Stomach (tissue), 9 donors: ENCODE results near the gene SLC2A6. TPM values are rescaled to one million over a fixed set of nuclear protein-coding genes. Genes with fewer than 3 reads are reported as not detected.
A peak's percentile ranks its signal among the peaks of the same experiment; 100 is the strongest.

Source experiments
- DNase-seq, 2 donors: peaks; one replicate each; pipeline versions ENCODE4 v3.0.0 to v3.0.0-alpha.2; 2013 to 2019
- H3K27ac ChIP-seq, 5 donors: fragments of 200-600 bp in 4 of 5; sonication (generic) in 4 of 5; one replicate each; pipeline ENCODE4 v1.5.1; 2013 to 2019; ENCODE audit warnings: mild to moderate bottlenecking in 1 of 5, moderate library complexity in 1 of 5
- H3K27me3 ChIP-seq, 3 donors: fragments of 200-600 bp; sonication (generic); one replicate each; pipeline ENCODE4 v1.5.1; 2017 to 2019; ENCODE audit warnings: mixed run types in 1 of 3
- H3K36me3 ChIP-seq, 4 donors: fragments of 200-600 bp; sonication (generic); 1 replicate in 3 of 4; 2 replicates in 1 of 4; pipeline ENCODE4 v1.5.1; 2016 to 2019
- H3K4me1 ChIP-seq, 4 donors: fragments of 200-600 bp; sonication (generic); one replicate each; pipeline ENCODE4 v1.5.1; 2016 to 2019
- H3K4me3 ChIP-seq, 4 donors: fragments of 200-600 bp; sonication (generic) in 3 of 4; one replicate each; pipeline ENCODE4 v1.5.1; 2016 to 2019; ENCODE audit warnings: mild to moderate bottlenecking in 1 of 4
- H3K9me3 ChIP-seq, 4 donors: fragments of 200-600 bp; sonication (generic); one replicate each; pipeline ENCODE4 v1.5.1; 2016 to 2019
- EP300 ChIP-seq: sonication (generic); formaldehyde crosslinking; IDR thresholded peaks from one replicate; pipeline ENCODE4 v1.6.1; 2017; ENCODE audit warnings: antibody characterized with exemption
- POLR2A ChIP-seq, 4 donors: fragments of 450-650 bp; IDR thresholded peaks; one replicate each; pipeline ENCODE4 v1.6.1; 2016; ENCODE audit warnings: antibody characterized with exemption in 4 of 4, control low read depth in 2 of 4, mild to moderate bottlenecking in 1 of 4, moderate library complexity in 1 of 4
- POLR2AphosphoS5 ChIP-seq, 3 donors: sonication (generic); formaldehyde crosslinking; IDR thresholded peaks; one replicate each; pipeline ENCODE4 v1.6.1; 2016; ENCODE audit warnings: antibody characterized with exemption in 3 of 3
- WGBS, 5 donors: extraction: QIAGEN DNeasy Blood & Tissue Kit in 3 of 5; methylation state at CpG; one replicate each; pipeline versions ENCODE4 v1.1.5 to v1.1.7; 2013 to 2018; 5-methylcytosine and 5-hydroxymethylcytosine counted together
- intact Hi-C: fragments of 100-400 bp; cut with DNase I; formaldehyde crosslinking; loops from one replicate; pipeline ENCODE4 v1.15.1; 2023; ENCODE audit warnings: low total_unique reads
- polyA plus RNA-seq, 3 donors: library from polyadenylated mRNA; stranded (reverse); fragments of 200-250 nt; gene quantifications; one replicate each; pipeline ENCODE4 v1.2.3, GENCODE V29; 2013
- total RNA-seq, 5 donors: library from RNA; depleted of rRNA; stranded (reverse); fragments of >200 nt; gene quantifications; one replicate each; pipeline versions ENCODE4 v1.1.0 to v1.2.3, GENCODE V29; 2014 to 2016
- TF ChIP-seq, protein P1 (sequence below), 7 experiments: fragments of 450-650 bp in 4 of 7; fragments of 200-600 bp in 3 of 7; sonication (generic) in 3 of 7; IDR thresholded peaks; one replicate each; pipeline ENCODE4 v1.5.1; 2016 to 2019; ENCODE audit warnings: antibody characterized with exemption in 7 of 7, control low read depth in 2 of 7, mild to moderate bottlenecking in 1 of 7
- donor health status: healthy with polysubstance abuse.
- donor health status: Bipolar disorder and iron deficiency.
- donor health status: healthy.

Gene SLC2A6
- total and polyA plus RNA-seq, 8 donors: 0.55 to 14.3 (median 1.3) TPM; not detected in 2

DNA sequence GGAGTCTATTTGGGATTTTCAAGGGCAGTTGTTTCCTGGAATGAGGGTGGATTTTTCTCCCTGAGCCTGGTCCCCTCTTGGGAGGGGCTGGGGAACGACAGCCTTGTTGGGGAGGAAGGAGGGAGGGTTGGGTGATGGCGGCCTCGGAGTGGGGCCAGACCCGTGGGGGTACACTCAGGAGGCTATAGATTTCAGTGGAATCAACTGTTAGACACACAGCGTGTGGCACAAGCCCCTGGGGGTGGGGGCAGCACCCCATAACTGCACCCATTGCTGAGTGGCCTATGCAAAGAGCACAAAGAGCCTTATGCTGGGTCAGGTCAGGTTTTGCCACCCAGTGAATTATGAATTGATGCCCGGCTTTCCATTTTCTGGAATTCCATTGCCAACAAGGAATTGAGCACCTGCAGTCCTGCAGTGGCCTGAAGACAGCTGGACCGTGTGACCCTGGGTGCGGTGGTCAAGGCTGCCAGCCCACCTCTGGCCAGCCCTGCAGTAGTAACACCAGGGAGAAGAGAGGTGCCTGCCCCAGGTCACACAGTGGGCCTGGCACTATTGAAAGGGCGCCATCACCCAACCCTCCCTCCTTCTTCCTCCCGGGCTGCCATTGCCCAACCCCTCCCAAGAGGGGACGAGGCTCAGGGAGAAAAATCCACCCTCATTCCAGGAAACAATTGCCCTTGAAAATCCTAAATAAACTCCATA is 37.5 kb upstream of the SLC2A6 start:
- intact Hi-C loops: no loop called here
- no peaks in the 10 kb centered on the region for H3K36me3 ChIP-seq
- peaks cover 0 to 19% (median 15%) of the 10 kb centered on the region in 4 donors for H3K4me1 ChIP-seq
- TF ChIP-seq, protein P1, sequence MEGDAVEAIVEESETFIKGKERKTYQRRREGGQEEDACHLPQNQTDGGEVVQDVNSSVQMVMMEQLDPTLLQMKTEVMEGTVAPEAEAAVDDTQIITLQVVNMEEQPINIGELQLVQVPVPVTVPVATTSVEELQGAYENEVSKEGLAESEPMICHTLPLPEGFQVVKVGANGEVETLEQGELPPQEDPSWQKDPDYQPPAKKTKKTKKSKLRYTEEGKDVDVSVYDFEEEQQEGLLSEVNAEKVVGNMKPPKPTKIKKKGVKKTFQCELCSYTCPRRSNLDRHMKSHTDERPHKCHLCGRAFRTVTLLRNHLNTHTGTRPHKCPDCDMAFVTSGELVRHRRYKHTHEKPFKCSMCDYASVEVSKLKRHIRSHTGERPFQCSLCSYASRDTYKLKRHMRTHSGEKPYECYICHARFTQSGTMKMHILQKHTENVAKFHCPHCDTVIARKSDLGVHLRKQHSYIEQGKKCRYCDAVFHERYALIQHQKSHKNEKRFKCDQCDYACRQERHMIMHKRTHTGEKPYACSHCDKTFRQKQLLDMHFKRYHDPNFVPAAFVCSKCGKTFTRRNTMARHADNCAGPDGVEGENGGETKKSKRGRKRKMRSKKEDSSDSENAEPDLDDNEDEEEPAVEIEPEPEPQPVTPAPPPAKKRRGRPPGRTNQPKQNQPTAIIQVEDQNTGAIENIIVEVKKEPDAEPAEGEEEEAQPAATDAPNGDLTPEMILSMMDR (IDR thresholded peaks at IDR 0.05): no peak
- TF ChIP-seq POLR2AphosphoS5 (IDR thresholded peaks at IDR 0.05) (no peak), POLR2A (IDR thresholded peaks at IDR 0.05) (no peak), EP300 (no peak)
- H3K27me3 ChIP-seq: peaks cover 0 to 15% (median 0%) of the 10 kb centered on the region in 3 donors
- no peak overlapping the region for H3K27ac ChIP-seq
- no peak overlapping the region for H3K4me3 ChIP-seq
- 75 to 91% (median 81%) methylated on average over 8 to 11 of the region's 11 CpGs for WGBS, 5 donors
- H3K9me3 ChIP-seq: no peaks in the 10 kb centered on the region
- DNase-seq: no peak

DNA sequence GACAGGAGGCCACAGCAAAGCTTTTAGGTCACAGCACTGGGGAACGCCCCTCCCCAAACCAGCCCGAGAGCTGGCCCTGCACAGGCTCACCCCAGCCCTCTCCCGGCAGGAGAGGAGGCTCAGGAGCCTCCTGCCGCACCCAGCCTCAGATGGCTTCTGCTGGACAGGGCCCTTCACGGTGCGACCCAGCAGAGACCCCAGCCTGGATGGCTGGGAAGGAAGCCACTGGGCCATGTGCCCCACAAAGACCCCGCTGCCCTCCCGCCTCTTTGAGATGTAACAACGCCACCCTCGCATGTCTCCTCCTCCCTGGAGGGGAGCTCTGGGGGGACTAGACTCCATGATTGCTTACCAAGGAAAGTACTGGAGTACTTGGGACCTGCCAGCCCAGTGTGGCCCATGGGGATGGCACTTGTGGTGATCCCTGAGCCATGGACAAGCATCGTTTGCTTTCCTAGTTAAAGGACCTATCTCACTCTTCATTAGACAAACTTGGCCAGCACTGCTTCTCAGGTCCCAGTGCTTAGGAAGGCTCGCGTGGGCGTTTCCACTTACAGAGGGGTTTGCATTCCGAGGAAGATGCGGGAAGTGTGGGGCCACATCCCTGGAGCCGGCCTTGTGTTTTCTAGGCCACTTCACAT is 36.8 kb upstream of the SLC2A6 start:
- WGBS, 5 donors: 88 to 94% (median 91%) methylated on average over 13 to 17 of the region's 17 CpGs
- no peak for DNase-seq
- H3K27me3 ChIP-seq: peaks cover 0 to 15% (median 0%) of the 10 kb centered on the region in 3 donors
- intact Hi-C loops: no loop called here
- H3K4me3 ChIP-seq: no peak overlapping the region
- H3K27ac ChIP-seq: no peak overlapping the region
- TF ChIP-seq, protein P1 (IDR thresholded peaks at IDR 0.05): no peak
- TF ChIP-seq POLR2AphosphoS5 (IDR thresholded peaks at IDR 0.05) (no peak), EP300 (no peak), POLR2A (IDR thresholded peaks at IDR 0.05) (no peak)
- no peaks in the 10 kb centered on the region for H3K36me3 ChIP-seq
- H3K4me1 ChIP-seq: peaks cover 0 to 19% (median 15%) of the 10 kb centered on the region in 4 donors
- H3K9me3 ChIP-seq: no peaks in the 10 kb centered on the region

GRCh38 chr9:133515240-133515610 is 36.3 kb upstream of the SLC2A6 start:
- TF ChIP-seq, protein P1 (IDR thresholded peaks at IDR 0.05): no peak
- TF ChIP-seq POLR2AphosphoS5 (IDR thresholded peaks at IDR 0.05) (no peak), EP300 (no peak), POLR2A (IDR thresholded peaks at IDR 0.05) (no peak)
- no peaks in the 10 kb centered on the region for H3K36me3 ChIP-seq

DNA sequence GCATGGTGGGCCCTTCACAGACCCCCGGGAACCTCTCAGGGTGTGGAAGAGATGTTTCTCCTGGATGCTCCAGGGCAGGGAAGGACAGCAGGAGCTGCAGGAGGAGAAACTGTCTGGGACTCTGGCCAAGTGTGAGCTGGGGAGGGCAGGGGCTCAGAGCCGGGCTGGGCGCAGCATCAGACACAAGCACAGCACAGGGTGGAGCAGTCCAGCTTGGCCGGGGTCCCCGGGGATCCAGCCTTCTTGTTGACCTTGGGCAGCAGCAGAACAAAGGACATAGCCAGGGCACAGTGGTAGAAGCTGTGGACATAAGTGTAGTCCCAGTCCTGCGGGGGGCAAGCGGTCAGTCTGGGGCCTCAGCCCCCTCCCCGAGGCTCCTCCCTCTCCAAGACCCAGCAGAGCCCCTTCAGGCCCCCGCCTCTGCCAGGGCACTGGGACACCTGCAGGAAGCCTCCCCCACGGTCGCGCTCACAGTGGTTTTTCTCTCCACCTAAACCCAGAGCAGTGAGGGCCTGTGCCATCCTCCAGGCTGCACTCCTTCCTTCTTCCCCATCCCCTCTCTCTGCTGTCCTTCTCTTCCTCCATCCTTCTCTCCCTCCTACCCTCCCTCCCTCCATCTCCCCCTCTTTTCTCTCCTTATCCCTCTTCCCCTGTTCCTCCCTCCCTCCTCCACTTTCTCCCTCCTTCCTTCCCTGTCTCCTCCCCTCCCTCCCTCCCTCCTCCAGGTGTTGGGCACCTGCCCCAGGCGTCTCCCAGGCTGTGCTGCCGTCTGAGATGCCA is 35.8 kb upstream of the SLC2A6 start:
- H3K36me3 ChIP-seq: no peaks in the 10 kb centered on the region
- TF ChIP-seq POLR2AphosphoS5 (IDR thresholded peaks at IDR 0.05): no peak
- no peak for TF ChIP-seq POLR2A (IDR thresholded peaks at IDR 0.05)
- TF ChIP-seq, protein P1 (IDR thresholded peaks at IDR 0.05): no peak
- no peak for TF ChIP-seq EP300
- 40 to 50% (median 44%) methylated on average over 13 to 14 of the region's 14 CpGs for WGBS, 5 donors
- no peak overlapping the region for H3K27ac ChIP-seq
- H3K4me1 ChIP-seq: peaks cover 4 to 23% (median 21%) of the 10 kb centered on the region in 4 donors
- peak in 1 of 2 donors; percentile 78 for DNase-seq
- intact Hi-C loops: no loop called here
- no peaks in the 10 kb centered on the region for H3K9me3 ChIP-seq
- H3K27me3 ChIP-seq: peaks cover 0 to 19% (median 0%) of the 10 kb centered on the region in 3 donors
- H3K4me3 ChIP-seq: no peak overlapping the region

More at GRCh38 chr9:133515240-133515610, 36.3 kb upstream of the SLC2A6 start:
- WGBS, 5 donors: 83 to 96% (median 89%) methylated on average over 3 to 10 of the region's 10 CpGs
- peaks cover 0 to 15% (median 0%) of the 10 kb centered on the region in 3 donors for H3K27me3 ChIP-seq
- intact Hi-C loops: no loop called here
- no peak overlapping the region for H3K4me3 ChIP-seq
- DNase-seq: no peak
- no peaks in the 10 kb centered on the region for H3K9me3 ChIP-seq
- H3K4me1 ChIP-seq: peaks cover 0 to 19% (median 16%) of the 10 kb centered on the region in 4 donors
- no peak overlapping the region for H3K27ac ChIP-seq
